ENCODE measurements around the gene MAN1A2. TPM values are rescaled to one million over a fixed set of nuclear protein-coding genes. Genes with fewer than 3 reads are reported as not detected.

The MAN1A2 gene
- total RNA-seq, 4 donors from 2014 or later: 55.0 to 84.2 (median 79.8) TPM

DNA sequence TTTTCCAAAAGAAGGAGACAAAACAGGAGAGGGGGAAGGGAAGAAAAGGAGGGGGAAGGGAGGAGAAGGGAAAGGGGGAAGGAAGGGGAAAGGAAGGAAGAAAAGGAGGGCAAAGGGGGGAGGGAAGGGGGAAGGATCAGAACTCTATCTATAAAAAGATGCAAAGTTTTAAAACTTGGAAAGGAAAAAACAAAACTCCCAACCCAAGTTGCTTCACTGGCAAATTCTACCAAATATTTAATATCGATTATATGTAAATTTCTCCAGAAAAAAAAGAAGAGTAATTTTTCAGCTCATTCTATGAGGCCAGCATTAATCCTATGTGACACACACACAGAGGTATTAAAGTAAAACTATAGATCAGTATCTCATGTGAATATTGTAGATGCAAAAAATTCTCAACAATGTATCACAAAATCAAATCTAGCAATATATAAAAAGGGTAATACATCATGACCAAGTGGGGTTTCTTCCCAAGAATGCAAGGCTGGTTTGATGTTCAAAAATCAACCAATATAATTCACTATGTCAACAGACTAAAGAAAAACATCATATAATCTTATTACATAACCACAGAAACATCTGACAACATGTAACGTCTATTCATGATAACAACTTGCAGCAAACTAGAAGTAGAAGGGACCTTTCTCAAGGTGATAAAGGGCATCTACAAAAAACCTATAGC, 57.9 kb downstream of the MAN1A2 start:
- no peaks in the 10 kb centered on the region for H3K36me3 ChIP-seq
- H3K9me3 ChIP-seq: no peaks in the 10 kb centered on the region
- no peaks in the 10 kb centered on the region for H3K27me3 ChIP-seq
- no peaks in the 10 kb centered on the region for H3K4me1 ChIP-seq
- no peak overlapping the region for H3K4me3 ChIP-seq (replicated peaks in 1 of 3)
- DNase-seq: no peak
- intact Hi-C loops (cut with DNase I): no loop called here
- WGBS, 2 donors: 96 to 99% methylated on average over 2 of the region's 2 CpGs
- no peak overlapping the region for H3K27ac ChIP-seq
- TF ChIP-seq POLR2A (IDR thresholded peaks at IDR 0.05) (no peak), CTCF (IDR thresholded peaks at IDR 0.05) (no peak)

GRCh38 chr1:117427297-117427696, 60.0 kb downstream of the MAN1A2 start:
- Histone ChIP-seq H3K27me3 (no peaks in the 10 kb centered on the region), H3K27ac (no peak overlapping the region), H3K4me1 (no peaks in the 10 kb centered on the region), H3K36me3 (no peaks in the 10 kb centered on the region), H3K9me3 (no peaks in the 10 kb centered on the region), H3K4me3 (replicated peaks in 1 of 3) (no peak overlapping the region)
- no peak for DNase-seq
- intact Hi-C loops (cut with DNase I): no loop called here
- TF ChIP-seq POLR2A (IDR thresholded peaks at IDR 0.05) (no peak), CTCF (IDR thresholded peaks at IDR 0.05) (no peak)

DNA sequence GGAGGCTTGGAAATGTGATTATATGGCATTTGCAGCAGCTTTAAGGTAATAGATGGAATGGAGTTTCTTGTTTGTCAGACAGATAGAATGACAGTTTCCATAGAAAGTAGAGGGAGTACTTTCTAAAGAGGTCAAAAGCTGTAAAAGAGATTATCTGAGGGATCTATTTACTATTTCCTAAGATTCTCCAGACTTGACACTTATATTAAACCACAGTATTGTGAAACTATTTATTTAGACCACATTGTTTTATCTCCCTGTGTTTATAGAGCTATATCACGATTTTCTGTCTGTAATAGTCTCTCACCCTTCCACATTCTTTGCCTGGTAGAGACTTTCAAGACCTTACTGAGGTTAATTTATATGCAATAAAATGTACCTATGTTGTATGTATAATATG, 66.7 kb downstream of the MAN1A2 start:
- Histone ChIP-seq H3K4me1 (no peaks in the 10 kb centered on the region), H3K9me3 (no peaks in the 10 kb centered on the region), H3K27me3 (no peaks in the 10 kb centered on the region), H3K27ac (no peak overlapping the region), H3K4me3 (replicated peaks in 1 of 3) (no peak overlapping the region), H3K36me3 (no peaks in the 10 kb centered on the region)
- 86 to 90% methylated on average over 1 of the region's 1 CpG for WGBS, 2 donors
- no peak for DNase-seq
- TF ChIP-seq CTCF (IDR thresholded peaks at IDR 0.05) (no peak), POLR2A (IDR thresholded peaks at IDR 0.05) (no peak)
- intact Hi-C loops (cut with DNase I): no loop called here

GRCh38 chr1:117436513-117436912, 69.3 kb downstream of the MAN1A2 start:
- Histone ChIP-seq H3K4me1 (no peaks in the 10 kb centered on the region), H3K9me3 (no peaks in the 10 kb centered on the region), H3K4me3 (replicated peaks in 1 of 3) (no peak overlapping the region), H3K36me3 (no peaks in the 10 kb centered on the region), H3K27ac (no peak overlapping the region), H3K27me3 (no peaks in the 10 kb centered on the region)
- 100% methylated on average over 1 of the region's 1 CpG for WGBS, 2 donors
- DNase-seq: no peak
- TF ChIP-seq CTCF (IDR thresholded peaks at IDR 0.05) (no peak), POLR2A (IDR thresholded peaks at IDR 0.05) (no peak)
- intact Hi-C loops (cut with DNase I): no loop called here

DNA sequence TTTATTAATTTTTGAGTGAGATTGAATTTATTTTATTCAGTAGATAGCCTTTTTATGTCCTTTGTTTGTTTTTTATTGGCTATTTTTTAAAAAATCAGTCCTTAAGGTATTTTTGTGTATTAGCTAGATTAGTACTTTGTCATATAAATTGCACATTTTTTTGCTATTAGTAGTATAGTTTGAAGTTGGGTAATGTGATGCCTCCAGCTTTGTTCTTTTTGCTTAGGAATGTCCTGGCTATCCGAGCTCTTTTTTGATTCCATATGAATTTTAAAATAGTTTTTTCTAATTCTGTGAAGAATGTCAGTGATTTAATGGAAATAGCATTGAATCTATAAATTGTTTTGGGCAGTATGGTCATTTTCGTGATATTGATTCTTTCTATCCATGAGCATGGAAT, 80.4 kb downstream of the MAN1A2 start:
- no peak for DNase-seq
- 94% methylated on average over 2 of the region's 2 CpGs for WGBS, 2 donors
- Histone ChIP-seq H3K9me3 (no peaks in the 10 kb centered on the region), H3K27me3 (no peaks in the 10 kb centered on the region), H3K4me3 (replicated peaks in 1 of 3) (no peak overlapping the region), H3K36me3 (no peaks in the 10 kb centered on the region), H3K27ac (no peak overlapping the region), H3K4me1 (no peaks in the 10 kb centered on the region)
- TF ChIP-seq POLR2A (IDR thresholded peaks at IDR 0.05) (no peak), CTCF (IDR thresholded peaks at IDR 0.05) (no peak)
- intact Hi-C loops (cut with DNase I): no loop called here
